PC-3 (cell line): ENCODE results near the gene BCAT1. TPM values are rescaled to one million over a fixed set of nuclear protein-coding genes. Genes with fewer than 3 reads are reported as not detected.

ENCODE experiments used
- ATAC-seq: fragments of 200-7000 bp; cut with Tn5 transposase; 2 replicates; pipeline ENCODE4 v1.9.1; 2020; ENCODE audit warnings: mild to moderate bottlenecking, moderate library complexity
- BruUV-seq: library from RNA; stranded (reverse); fragments of 400-500 nt; replicated peaks from 2 replicates; lab custom pipeline; 2021; lab: Mats Ljungman, UMichigan
- CTCF ChIA-PET: fragments of 300-600 bp; sonication (Branson Sonifier 250); formaldehyde crosslinking; loops from one replicate; lab custom pipeline; 2022; ENCODE audit warnings: antibody characterized with exemption; lab: Charles Lee
- POLR2A ChIA-PET: fragments of 300-600 bp; sonication (Branson Sonifier 250); formaldehyde crosslinking; loops from one replicate; lab custom pipeline; 2022; ENCODE audit warnings: antibody characterized with exemption; ENCODE audit not compliant: unreplicated experiment; lab: Charles Lee
- DNase-seq: peaks from one replicate; pipeline ENCODE4 v3.0.0-alpha.2; 2015
- H2AFZ ChIP-seq: fragments of 300-600 bp; sonication (generic); 2 replicates; pipeline ENCODE4 v1.6.0; 2016; ENCODE audit warnings: antibody characterized with exemption, low read length
- H3F3A ChIP-seq: fragments of 300-600 bp; sonication (generic); one replicate; pipeline ENCODE4 v1.6.0; 2017; ENCODE audit warnings: antibody characterized with exemption, low read length, control low read depth, mild to moderate bottlenecking; ENCODE audit not compliant: unreplicated experiment
- H3K27ac ChIP-seq: fragments of 300-600 bp; sonication (generic); 2 replicates; pipeline ENCODE4 v1.5.1; 2016; ENCODE audit warnings: mild to moderate bottlenecking, low read length
- H3K27me3 ChIP-seq: fragments of 300-600 bp; sonication (generic); 2 replicates; pipeline ENCODE4 v1.6.1; 2016; ENCODE audit warnings: low read length, mixed read lengths
- H3K36me3 ChIP-seq: fragments of 300-600 bp; sonication (generic); 2 replicates; pipeline ENCODE4 v1.6.1; 2016; ENCODE audit warnings: low read depth, mixed run types, low read length, mixed read lengths
- H3K4me1 ChIP-seq: fragments of 300-600 bp; sonication (generic); 2 replicates; pipeline ENCODE4 v1.5.1; 2016; ENCODE audit warnings: low read length; ENCODE audit not compliant: insufficient read depth
- H3K4me2 ChIP-seq: fragments of 300-600 bp; sonication (generic); 2 replicates; pipeline ENCODE4 v1.6.0; 2016; ENCODE audit warnings: low read length
- H3K4me3 ChIP-seq: fragments of 300-600 bp; sonication (generic); 2 replicates; pipeline ENCODE4 v1.5.1; 2016; ENCODE audit warnings: mild to moderate bottlenecking, low read length, mixed read lengths
- H3K79me2 ChIP-seq: fragments of 300-600 bp; sonication (generic); 2 replicates; pipeline ENCODE4 v1.6.1; 2017; ENCODE audit warnings: low read length, mixed read lengths
- H3K9ac ChIP-seq: fragments of 300-600 bp; sonication (generic); 2 replicates; pipeline ENCODE4 v1.6.0; 2016; ENCODE audit warnings: mild to moderate bottlenecking, low read length
- H3K9me2 ChIP-seq: fragments of 300-600 bp; sonication (generic); replicated peaks from 2 replicates; pipeline ENCODE4 v1.6.1; 2016; ENCODE audit warnings: mixed run types, low read length, mixed read lengths
- H3K9me3 ChIP-seq: fragments of 300-600 bp; sonication (generic); 2 replicates; pipeline ENCODE4 v1.6.1; 2016; ENCODE audit warnings: low read length, mixed read lengths
- H4K20me1 ChIP-seq: fragments of 300-600 bp; sonication (generic); 2 replicates; pipeline ENCODE4 v1.6.1; 2016; ENCODE audit warnings: low read length, mixed read lengths
- EZH2 ChIP-seq: fragments of 300-600 bp; sonication (generic); IDR thresholded peaks from one replicate; pipeline ENCODE4 v1.6.1; 2017; ENCODE audit warnings: antibody characterized with exemption, mild to moderate bottlenecking, low read length; ENCODE audit not compliant: unreplicated experiment
- EZH2phosphoT487 ChIP-seq: fragments of 300-600 bp; sonication (generic); IDR thresholded peaks from 2 replicates; pipeline ENCODE4 v1.6.1; 2018; ENCODE audit warnings: mild to moderate bottlenecking, antibody characterized with exemption, low read length, borderline replicate concordance
- intact Hi-C: fragments of 100-400 bp; cut with micrococcal nuclease; formaldehyde crosslinking; loops from 2 replicates; pipeline ENCODE4 v1.9.0; 2023
- total RNA-seq: library from RNA; depleted of rRNA; stranded (reverse); fragments of >200 nt; gene quantifications from 2 replicates; pipeline ENCODE4 v1.2.3, GENCODE V29; 2014
- TF ChIP-seq, protein P1 (sequence below): fragments of 300-600 bp; sonication (generic); conservative IDR thresholded peaks from 2 replicates; pipeline ENCODE4 v1.5.1; 2017; ENCODE audit warnings: antibody characterized with exemption, low read depth, mild to moderate bottlenecking, low read length

BCAT1 gene
- total RNA-seq, 1 experiment from 2014 or later, result not detected

DNA sequence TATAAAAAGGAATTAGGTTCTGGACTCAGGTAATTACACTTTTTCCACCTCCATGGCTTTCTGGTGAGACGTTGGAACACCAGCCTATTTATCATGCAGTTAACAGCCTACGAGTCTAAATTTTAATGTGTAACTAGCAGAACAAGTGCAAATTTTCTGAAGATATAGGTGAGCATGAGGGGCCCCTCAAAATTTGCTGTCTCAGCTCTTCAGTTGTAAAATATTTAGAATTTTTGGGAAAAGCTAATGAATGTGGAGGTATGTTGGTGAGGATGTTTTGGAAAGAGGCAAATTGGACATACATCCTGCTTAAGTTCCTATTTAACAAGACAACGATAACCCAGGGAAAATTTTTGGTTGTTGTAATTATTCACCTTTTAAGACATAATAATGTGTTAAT is 25.3 kb upstream of the BCAT1 start:
- H3K36me3 ChIP-seq, result no peaks in the 10 kb centered on the region
- H4K20me1 ChIP-seq, result no peaks in the 10 kb centered on the region
- H3K4me2 ChIP-seq, result no peak overlapping the region
- no peaks in the 10 kb centered on the region for H3K9me2 ChIP-seq
- ATAC-seq (no peak), DNase-seq (no peak)
- ChIA-PET POLR2A (no interaction called here), CTCF (no interaction called here)
- H3K9ac ChIP-seq, result no peak overlapping the region
- H3K27ac ChIP-seq, result no peak overlapping the region
- no TSS peak for BruUV-seq
- H3K27me3 ChIP-seq, result no peaks in the 10 kb centered on the region
- H2AFZ ChIP-seq, result no peak overlapping the region
- H3K4me1 ChIP-seq, result no peaks in the 10 kb centered on the region
- TF ChIP-seq, protein P1, sequence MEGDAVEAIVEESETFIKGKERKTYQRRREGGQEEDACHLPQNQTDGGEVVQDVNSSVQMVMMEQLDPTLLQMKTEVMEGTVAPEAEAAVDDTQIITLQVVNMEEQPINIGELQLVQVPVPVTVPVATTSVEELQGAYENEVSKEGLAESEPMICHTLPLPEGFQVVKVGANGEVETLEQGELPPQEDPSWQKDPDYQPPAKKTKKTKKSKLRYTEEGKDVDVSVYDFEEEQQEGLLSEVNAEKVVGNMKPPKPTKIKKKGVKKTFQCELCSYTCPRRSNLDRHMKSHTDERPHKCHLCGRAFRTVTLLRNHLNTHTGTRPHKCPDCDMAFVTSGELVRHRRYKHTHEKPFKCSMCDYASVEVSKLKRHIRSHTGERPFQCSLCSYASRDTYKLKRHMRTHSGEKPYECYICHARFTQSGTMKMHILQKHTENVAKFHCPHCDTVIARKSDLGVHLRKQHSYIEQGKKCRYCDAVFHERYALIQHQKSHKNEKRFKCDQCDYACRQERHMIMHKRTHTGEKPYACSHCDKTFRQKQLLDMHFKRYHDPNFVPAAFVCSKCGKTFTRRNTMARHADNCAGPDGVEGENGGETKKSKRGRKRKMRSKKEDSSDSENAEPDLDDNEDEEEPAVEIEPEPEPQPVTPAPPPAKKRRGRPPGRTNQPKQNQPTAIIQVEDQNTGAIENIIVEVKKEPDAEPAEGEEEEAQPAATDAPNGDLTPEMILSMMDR, result no peak
- TF ChIP-seq EZH2 (no peak), EZH2phosphoT487 (no peak)
- H3K79me2 ChIP-seq, result no peaks in the 10 kb centered on the region
- H3F3A ChIP-seq, result no peaks in the 10 kb centered on the region
- H3K4me3 ChIP-seq, result no peak overlapping the region
- H3K9me3 ChIP-seq, result no peaks in the 10 kb centered on the region
- intact Hi-C loops, result no loop called here

DNA sequence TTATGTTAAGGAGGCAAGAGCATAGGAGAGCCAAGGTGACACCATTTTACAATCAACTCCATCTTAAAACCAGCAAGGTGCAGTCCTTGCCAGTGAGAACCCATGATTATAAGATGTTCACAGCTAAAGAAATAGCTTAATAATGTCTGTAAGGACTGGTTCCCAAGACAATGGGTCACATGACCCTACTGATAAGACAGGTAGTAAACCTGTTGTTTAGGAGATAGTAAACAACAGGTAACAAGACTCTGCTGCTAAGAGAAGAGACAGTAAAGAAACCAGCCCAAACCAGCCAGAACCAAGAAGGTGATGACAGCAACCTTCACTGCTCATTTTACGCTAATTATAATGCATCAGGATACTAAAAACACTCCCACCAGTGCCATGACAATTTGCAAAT is 23.2 kb upstream of the BCAT1 start:
- Histone ChIP-seq H3K9me3 (no peaks in the 10 kb centered on the region), H3K4me2 (no peak overlapping the region), H4K20me1 (no peaks in the 10 kb centered on the region), H3K9ac (no peak overlapping the region), H3K27me3 (no peaks in the 10 kb centered on the region), H3K36me3 (no peaks in the 10 kb centered on the region), H3K4me3 (no peak overlapping the region), H3K9me2 (no peaks in the 10 kb centered on the region), H3K79me2 (no peaks in the 10 kb centered on the region), H3K4me1 (no peaks in the 10 kb centered on the region), H3K27ac (no peak overlapping the region), H3F3A (no peaks in the 10 kb centered on the region), H2AFZ (no peak overlapping the region)
- ChIA-PET CTCF (no interaction called here), POLR2A (no interaction called here)
- no peak for TF ChIP-seq EZH2
- ATAC-seq, result no peak
- no TSS peak for BruUV-seq
- intact Hi-C loops, result no loop called here
- no peak for DNase-seq

DNA sequence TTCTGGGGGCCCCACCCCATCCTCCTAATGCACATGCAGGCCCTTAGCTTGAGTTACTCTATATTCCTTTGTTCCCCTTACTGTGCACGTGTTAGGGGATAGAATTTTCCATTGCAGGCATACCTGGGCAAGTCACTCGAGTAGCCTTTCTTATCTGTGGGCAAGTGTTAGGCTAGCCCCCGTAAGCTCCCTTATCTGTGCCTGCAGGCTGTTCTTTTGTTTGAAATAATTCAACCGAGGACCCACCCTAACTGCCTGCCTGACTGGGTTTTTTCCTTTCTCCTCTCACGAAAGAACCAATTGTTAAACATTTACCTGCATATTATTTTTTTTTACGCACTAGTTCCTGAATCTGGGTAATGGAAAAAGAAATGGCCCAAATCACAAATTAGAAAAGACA is 21.3 kb upstream of the BCAT1 start:
- POLR2A ChIA-PET, result no interaction called here
- Histone ChIP-seq H3K4me3 (no peak overlapping the region), H3K27ac (no peak overlapping the region), H3K9me2 (no peaks in the 10 kb centered on the region), H2AFZ (no peak overlapping the region), H3K36me3 (no peaks in the 10 kb centered on the region), H3K9me3 (no peaks in the 10 kb centered on the region), H3F3A (no peaks in the 10 kb centered on the region), H3K4me1 (no peaks in the 10 kb centered on the region), H3K4me2 (no peak overlapping the region), H3K9ac (no peak overlapping the region), H4K20me1 (no peaks in the 10 kb centered on the region), H3K27me3 (no peaks in the 10 kb centered on the region), H3K79me2 (no peaks in the 10 kb centered on the region)
- BruUV-seq, result no TSS peak
- CTCF ChIA-PET, result no interaction called here
- intact Hi-C loops, result no loop called here
- TF ChIP-seq EZH2 (no peak), EZH2phosphoT487 (no peak)
- TF ChIP-seq, protein P1, result no peak
- ATAC-seq (no peak), DNase-seq (no peak)
